GM12801 (cell line): ENCODE data around the gene TFIP11.

Experiments
- TF ChIP-seq, protein P1 (sequence below): IDR thresholded peaks from one replicate; pipeline ENCODE4 v1.5.1; 2011; ENCODE audit warnings: control low read depth; ENCODE audit not compliant: insufficient read length; ENCODE audit errors: extremely low read depth

The TFIP11 gene

DNA sequence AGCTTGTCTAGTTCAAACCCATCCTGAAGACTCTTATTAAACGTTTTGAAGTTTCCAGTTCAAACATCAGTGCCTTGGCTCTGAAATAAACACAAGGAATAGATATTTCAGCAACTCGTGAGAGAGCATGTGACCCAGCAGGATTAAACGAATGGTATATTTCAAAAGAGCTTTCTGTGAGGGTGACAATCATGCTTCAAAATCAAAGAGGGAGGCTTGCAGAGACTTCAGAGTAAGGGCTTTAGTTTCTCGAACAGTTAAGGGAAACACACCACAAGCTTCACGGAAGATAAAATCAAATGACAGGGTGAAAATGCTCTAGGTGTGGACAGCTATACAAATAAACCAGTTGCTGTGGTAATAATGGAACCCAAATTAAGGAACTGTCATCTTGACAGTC lies 30.1 kb downstream of the TFIP11 start:
- TF ChIP-seq, protein P1, sequence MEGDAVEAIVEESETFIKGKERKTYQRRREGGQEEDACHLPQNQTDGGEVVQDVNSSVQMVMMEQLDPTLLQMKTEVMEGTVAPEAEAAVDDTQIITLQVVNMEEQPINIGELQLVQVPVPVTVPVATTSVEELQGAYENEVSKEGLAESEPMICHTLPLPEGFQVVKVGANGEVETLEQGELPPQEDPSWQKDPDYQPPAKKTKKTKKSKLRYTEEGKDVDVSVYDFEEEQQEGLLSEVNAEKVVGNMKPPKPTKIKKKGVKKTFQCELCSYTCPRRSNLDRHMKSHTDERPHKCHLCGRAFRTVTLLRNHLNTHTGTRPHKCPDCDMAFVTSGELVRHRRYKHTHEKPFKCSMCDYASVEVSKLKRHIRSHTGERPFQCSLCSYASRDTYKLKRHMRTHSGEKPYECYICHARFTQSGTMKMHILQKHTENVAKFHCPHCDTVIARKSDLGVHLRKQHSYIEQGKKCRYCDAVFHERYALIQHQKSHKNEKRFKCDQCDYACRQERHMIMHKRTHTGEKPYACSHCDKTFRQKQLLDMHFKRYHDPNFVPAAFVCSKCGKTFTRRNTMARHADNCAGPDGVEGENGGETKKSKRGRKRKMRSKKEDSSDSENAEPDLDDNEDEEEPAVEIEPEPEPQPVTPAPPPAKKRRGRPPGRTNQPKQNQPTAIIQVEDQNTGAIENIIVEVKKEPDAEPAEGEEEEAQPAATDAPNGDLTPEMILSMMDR: no peak

DNA sequence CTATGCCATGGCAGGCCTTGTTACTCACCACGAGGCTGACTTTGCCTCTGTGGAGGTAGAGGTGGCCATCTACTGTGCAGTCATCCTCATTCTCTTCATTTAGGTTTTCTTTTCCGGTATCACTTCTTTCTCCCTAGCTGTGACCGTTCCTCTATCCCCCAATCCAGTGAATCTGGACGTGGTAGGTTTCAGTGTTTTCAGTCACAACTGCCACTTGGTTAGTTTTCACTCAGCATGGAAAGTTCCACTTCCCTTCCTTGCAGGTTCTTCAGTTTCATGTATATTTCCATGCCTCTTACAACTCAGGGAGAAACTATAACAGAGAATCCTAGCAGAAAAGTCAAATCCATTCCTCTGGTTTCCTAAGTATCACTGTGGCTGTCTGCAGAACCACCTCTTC lies 30.6 kb downstream of the TFIP11 start:
- TF ChIP-seq, protein P1: no peak

DNA sequence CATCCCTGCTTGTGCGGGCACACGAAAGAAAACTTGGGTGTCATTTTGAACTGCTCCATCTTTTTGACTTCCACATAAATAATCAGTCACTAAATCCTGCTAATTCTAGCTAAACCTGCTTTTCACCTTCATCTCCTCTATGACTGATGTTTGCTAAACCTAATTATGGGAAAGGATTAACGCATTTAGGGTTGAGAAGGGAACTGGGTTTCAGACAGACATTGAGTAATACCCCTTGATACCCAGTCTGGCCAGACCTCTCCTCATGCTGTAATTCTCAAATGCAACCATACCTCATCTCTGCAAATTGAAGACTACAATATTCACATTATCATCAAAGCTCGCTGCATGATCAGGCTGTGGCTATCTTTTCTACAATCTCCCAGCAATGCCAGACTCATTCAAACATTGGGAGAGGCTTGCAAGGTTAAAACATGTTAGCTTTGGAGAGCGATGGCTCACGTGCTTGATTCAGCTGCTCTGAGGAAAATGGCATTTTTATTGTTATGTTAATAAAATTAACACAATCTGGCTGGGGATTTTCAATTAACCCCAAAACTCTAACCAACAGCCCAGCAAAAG lies 31.1 kb downstream of the TFIP11 start:
- TF ChIP-seq, protein P1: no peak

DNA sequence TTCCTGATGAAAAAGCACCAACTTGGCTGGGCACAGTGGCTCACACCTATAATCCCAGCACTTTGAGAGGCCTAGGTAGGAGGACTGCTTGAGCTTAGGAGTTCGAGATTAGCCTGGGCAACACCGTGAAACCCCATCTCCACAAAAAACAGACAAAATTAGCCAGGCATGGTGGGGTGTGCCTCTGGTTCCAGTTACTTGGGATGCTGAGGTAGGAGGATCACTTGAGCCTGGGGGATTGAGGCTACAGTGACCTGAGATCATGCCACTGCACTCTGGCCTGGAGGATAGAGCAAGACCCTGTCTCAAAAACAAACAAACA lies 31.7 kb downstream of the TFIP11 start:
- TF ChIP-seq, protein P1: no peak

DNA sequence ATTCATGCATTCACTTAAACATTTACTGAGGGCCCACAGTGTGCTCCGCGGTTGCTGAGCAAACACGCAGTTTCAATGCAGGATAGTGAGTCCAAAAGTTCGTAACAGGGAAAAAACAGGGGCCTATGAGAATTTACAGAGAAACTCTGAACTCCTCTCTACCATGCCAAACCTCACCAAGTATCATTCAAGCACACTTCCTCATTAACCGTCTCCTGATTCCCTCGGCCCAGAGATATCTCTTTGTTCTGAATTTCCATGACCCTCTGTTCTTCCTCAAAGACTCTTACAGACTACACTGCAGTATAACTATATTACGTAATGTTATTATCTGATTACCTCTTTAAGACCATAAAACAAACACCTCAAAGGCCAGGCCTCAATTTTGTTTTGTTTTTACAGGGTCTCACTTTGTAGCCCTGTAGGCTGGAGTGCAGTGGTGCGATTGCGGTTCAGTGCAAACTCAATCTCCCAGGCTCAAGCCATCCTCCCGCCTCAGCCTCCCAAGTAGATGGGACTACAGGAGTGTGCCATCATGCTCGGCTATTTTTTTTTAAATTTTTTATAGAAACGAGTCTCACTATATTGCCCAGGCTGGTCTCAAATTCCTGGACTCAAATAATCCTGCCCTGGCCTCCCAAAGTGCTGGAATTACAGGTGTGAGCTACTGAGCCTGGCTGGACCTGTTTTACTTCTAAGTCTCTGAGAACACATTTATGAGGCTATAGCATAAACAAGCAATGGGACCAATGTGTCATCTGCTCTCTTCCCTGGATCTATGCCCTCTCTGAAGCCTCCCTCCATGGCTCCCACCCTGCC lies 32.3 kb downstream of the TFIP11 start:
- TF ChIP-seq, protein P1: no peak

DNA sequence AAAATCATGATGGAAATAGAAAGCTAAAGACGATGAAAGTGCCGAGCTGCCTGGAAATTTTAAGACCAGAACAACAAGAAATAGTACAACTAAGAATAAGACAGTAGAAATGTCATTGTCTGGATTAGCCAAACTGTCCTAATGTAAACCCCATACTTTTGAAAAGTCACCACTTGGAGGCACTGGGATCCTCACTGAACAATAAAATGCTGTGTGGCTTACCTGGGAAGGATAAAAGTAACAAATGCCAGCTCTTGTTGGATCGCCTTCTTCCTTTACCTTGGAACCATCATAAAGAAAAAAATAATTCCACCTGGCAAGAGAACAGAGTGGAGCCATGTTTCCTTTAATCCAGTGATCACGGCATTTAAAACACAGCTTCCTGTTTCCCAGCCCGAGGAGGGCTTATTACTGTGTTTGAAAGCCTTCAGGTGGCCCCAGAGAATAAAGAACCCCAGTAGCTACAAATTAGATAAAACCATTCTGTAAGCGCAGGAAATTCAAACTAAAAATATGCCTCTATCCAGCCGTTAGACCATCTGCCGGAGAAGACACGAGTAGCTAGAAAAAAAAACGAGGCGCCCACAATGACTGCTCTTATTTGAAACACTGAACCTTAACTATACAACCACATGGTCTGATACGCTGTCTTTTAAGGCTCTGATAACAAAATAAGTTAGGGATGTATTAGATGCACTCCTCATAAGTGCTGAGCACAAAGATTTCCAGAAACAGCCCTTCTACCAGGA lies 33.1 kb downstream of the TFIP11 start:
- TF ChIP-seq, protein P1: no peak

DNA sequence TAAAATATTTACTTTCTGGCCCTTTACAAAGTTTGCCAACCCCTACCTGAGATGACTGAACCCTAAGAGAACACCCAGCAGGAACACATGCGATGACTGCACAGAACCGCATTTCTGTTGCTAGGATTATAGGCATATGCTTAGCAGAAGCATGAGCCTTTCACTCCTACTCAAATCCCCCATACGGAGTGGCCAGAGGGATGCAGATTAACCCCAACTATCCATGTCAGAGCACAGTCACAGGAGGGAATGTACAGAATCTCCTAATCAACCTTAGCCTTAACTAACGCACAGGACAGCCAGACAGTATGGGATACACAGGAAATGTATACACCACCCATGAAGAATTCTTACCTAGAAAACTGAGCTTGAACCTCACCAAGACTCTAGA lies 34.9 kb downstream of the TFIP11 start:
- TF ChIP-seq, protein P1: no peak
